Left lung (tissue), 10 donors: ENCODE results near the gene SGF29. TPM values are rescaled to one million over a fixed set of nuclear protein-coding genes. Genes with fewer than 3 reads are reported as not detected.
"Not testable (repeated sequence)": the region's sequence is repeated elsewhere in the genome, so short reads cannot be mapped to it uniquely, and the experiment has no call there.

Experiments
- ATAC-seq: fragments of 200-7000 bp; cut with Tn5 transposase; one replicate; pipeline ENCODE4 v1.9.1; 2020; ENCODE audit warnings: moderate library complexity
- DNase-seq, 4 donors: peaks; one replicate each; pipeline ENCODE4 v3.0.0-alpha.2; 2013 to 2020
- H3K27ac ChIP-seq, 2 donors: fragments of 200-600 bp; sonication (generic) in 1 of 2; one replicate each; pipeline versions ENCODE4 v1.5.0 to v1.8.0; 2020 to 2021
- H3K27me3 ChIP-seq, 2 donors: fragments of 200-600 bp; sonication (generic) in 1 of 2; one replicate each; pipeline versions ENCODE4 v1.5.0 to v1.8.0; 2020 to 2021
- H3K36me3 ChIP-seq, 2 donors: fragments of 200-600 bp; sonication (generic) in 1 of 2; one replicate each; pipeline versions ENCODE4 v1.5.0 to v1.8.0; 2020 to 2021
- H3K4me1 ChIP-seq, 2 donors: fragments of 200-600 bp; one replicate each; pipeline ENCODE4 v1.8.0; 2021
- H3K4me3 ChIP-seq, 2 donors: fragments of 200-600 bp; sonication (generic) in 1 of 2; one replicate each; pipeline versions ENCODE4 v1.5.0 to v1.8.0; 2020 to 2021; ENCODE audit warnings: mild to moderate bottlenecking in 1 of 2
- H3K9me3 ChIP-seq, 2 donors: fragments of 200-600 bp; sonication (generic) in 1 of 2; one replicate each; pipeline versions ENCODE4 v1.5.0 to v1.8.0; 2020 to 2021
- CTCF ChIP-seq, 2 donors: fragments of 200-600 bp; sonication (generic) in 1 of 2; IDR thresholded peaks; one replicate each; pipeline versions ENCODE4 v1.5.0 to v1.8.0; 2021; ENCODE audit warnings: antibody characterized with exemption in 2 of 2
- intact Hi-C, 2 donors: fragments of 100-400 bp; cut with DNase I; formaldehyde crosslinking; loops; one replicate each; pipeline versions ENCODE4 v1.11.2 to v1.14.2; 2022
- polyA plus RNA-seq, 6 donors: library from polyadenylated mRNA; unstranded; fragments of 120-200 nt; gene quantifications; one replicate each; pipeline ENCODE4 v1.2.1, GENCODE V29; 2013; ENCODE audit not compliant: insufficient read length in 6 of 6
- total RNA-seq, 2 donors: library from RNA; stranded (reverse); fragmentation: NEBNext Ultra II Directional; extraction: Animal tissue kit (Norgen Biotek cat#: 25700); gene quantifications; one replicate each; pipeline ENCODE4 v1.2.1, GENCODE V29; 2021
- donor health status: DM: no; HTN: yes; CAD: no.
- donor health status: DM: no; HTN: no; CAD: no.

Gene SGF29
- total and polyA plus RNA-seq, 8 donors = 12.1 to 29.8 (median 21.8) TPM

GRCh38 chr16:28615486-28616223 lies 61.9 kb downstream of the SGF29 start:
- H3K27me3 ChIP-seq, intact Hi-C loops, H3K27ac ChIP-seq, H3K36me3 ChIP-seq, H3K4me3 ChIP-seq, H3K9me3 ChIP-seq: not testable (repeated sequence)
- peak; percentile 62 to 77 for TF ChIP-seq CTCF (IDR thresholded peaks at IDR 0.05)
- peak in 3 of 4 donors; percentile 34 to 83 (median 66) for DNase-seq
- H3K4me1 ChIP-seq = peaks cover 0 to 24% of the 10 kb centered on the region in 2 donors
- ATAC-seq = peak; percentile 20

DNA sequence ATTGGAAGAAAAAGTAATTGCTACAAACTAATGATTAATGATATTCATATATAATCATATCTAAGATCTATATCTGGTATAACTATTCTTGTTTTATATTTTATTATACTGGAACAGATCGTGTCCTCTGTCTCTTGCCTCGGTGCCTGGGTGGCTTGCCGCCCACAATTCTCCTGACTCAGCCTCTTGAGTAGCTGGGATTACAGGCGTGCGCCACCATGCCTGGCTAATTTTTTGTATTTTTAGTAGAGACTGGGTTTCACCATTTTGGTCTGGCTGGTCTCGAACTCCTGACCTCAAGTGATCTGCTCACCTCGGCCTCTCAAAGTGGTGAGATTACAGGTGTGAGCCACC lies 62.5 kb downstream of the SGF29 start:
- H3K27me3 ChIP-seq, H3K9me3 ChIP-seq, DNase-seq, H3K4me3 ChIP-seq, H3K36me3 ChIP-seq, intact Hi-C loops, ATAC-seq: not testable (repeated sequence)
- H3K27ac ChIP-seq = peak overlapping the region in 1 of 2 donors; percentile 13
- peaks cover 0 to 19% of the 10 kb centered on the region in 2 donors for H3K4me1 ChIP-seq

DNA sequence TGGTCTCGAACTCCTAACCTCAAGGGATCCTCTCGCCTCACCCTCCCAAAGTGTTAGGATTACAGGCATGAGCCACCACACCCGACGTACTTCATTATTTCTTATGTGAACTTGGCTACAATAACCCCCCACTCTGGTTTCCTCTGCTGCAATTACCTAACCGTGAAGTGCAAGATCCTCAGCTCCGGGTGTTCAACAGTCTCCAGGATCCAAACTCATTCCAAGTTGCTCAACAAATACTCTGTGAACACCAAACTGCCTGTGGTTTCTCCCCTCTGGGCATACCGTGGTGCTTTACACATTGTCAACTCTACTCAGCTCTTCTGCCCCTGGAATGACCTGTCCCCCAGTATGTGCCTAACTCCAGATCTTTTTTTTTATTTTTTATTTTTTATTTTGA lies 62.9 kb downstream of the SGF29 start:
- no peak overlapping the region for H3K4me3 ChIP-seq
- no peak for DNase-seq
- H3K36me3 ChIP-seq = no peaks in the 10 kb centered on the region
- ATAC-seq = no peak
- H3K4me1 ChIP-seq = peaks cover 0 to 16% of the 10 kb centered on the region in 2 donors
- no peak for TF ChIP-seq CTCF (IDR thresholded peaks at IDR 0.05)
- intact Hi-C loops = no loop called here
- no peaks in the 10 kb centered on the region for H3K9me3 ChIP-seq
- H3K27ac ChIP-seq = peak overlapping the region in 1 of 2 donors; percentile 13
- no peaks in the 10 kb centered on the region for H3K27me3 ChIP-seq

GRCh38 chr16:28617874-28618273 lies 64.2 kb downstream of the SGF29 start:
- H3K4me3 ChIP-seq = no peak overlapping the region
- peaks cover 0 to 26% of the 10 kb centered on the region in 2 donors for H3K4me1 ChIP-seq
- ATAC-seq (no peak), DNase-seq (no peak)
- no peak overlapping the region for H3K27ac ChIP-seq
- intact Hi-C loops = no loop called here
- H3K27me3 ChIP-seq = no peaks in the 10 kb centered on the region
- no peak for TF ChIP-seq CTCF (IDR thresholded peaks at IDR 0.05)
- H3K9me3 ChIP-seq = no peaks in the 10 kb centered on the region
- H3K36me3 ChIP-seq = no peaks in the 10 kb centered on the region

DNA sequence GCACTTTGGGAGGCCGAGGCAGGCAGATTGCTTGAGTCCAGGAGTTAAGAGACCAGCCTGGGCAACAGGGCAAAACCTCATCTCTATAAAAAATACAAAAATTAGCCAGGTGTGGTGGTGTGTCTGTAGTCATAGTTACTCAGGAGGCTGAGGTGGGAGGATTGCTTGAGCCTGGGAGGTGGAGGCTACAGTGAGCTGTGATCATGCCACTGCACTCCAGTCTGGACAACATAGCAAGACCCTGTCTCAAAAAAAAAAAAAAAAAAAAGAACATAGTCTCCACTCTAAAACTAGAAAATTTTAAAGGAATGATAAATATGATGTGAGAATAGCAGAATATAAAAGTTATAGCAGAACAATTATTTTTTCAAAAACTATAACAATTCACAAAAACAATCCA lies 66.6 kb downstream of the SGF29 start:
- H3K36me3 ChIP-seq, ATAC-seq, H3K27me3 ChIP-seq, H3K27ac ChIP-seq, H3K4me3 ChIP-seq, DNase-seq, intact Hi-C loops, H3K9me3 ChIP-seq: not testable (repeated sequence)
- peaks cover 0 to 33% of the 10 kb centered on the region in 2 donors for H3K4me1 ChIP-seq

DNA sequence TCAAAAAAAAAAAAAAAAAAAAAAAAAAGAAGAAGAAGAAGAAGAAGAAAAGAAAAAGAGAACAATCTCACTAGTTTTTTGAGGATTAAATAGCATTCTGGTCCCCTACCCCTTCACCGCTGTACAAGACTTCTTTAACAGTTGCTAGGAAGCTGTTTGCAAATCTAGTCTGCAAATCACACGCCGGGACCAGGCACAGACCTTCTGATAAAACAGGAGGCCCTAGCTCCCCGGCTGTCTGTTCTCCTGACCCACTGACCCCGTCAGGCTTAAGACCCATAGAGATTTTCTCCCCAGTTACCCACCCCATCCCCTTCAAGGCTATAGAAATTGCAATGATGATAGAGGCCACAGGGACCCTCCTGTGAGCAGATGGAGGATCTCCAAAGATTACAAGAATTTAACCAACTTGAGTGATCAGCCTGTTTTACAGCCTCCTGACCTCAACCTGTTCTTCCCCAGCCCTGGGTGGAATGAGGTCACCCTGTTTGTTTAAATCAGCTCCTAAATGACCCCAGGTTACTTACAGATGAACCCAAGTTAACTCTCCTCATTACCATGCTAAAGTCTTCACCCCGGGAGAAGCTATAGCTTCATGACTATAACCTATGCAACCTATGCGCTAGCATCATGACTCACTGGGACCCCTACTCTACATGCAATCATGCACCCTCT lies 67.9 kb downstream of the SGF29 start:
- no peaks in the 10 kb centered on the region for H3K36me3 ChIP-seq
- peaks cover 0 to 25% of the 10 kb centered on the region in 2 donors for H3K4me1 ChIP-seq
- TF ChIP-seq CTCF (IDR thresholded peaks at IDR 0.05) = no peak
- peaks cover 0 to 7% of the 10 kb centered on the region in 2 donors for H3K27me3 ChIP-seq
- ATAC-seq (no peak), DNase-seq (no peak)
- intact Hi-C loops = no loop called here
- H3K4me3 ChIP-seq = no peak overlapping the region
- H3K9me3 ChIP-seq = no peaks in the 10 kb centered on the region
- H3K27ac ChIP-seq = no peak overlapping the region

GRCh38 chr16:28622532-28623171 lies 68.9 kb downstream of the SGF29 start:
- intact Hi-C loops = not testable (repeated sequence)
- H3K4me3 ChIP-seq = peak overlapping the region; percentile 54 to 58

More at GRCh38 chr16:28622532-28623171, 68.9 kb downstream of the SGF29 start:
- not testable (repeated sequence) for DNase-seq, H3K36me3 ChIP-seq, H3K9me3 ChIP-seq, H3K27me3 ChIP-seq
- peak; percentile 59 for ATAC-seq
- H3K27ac ChIP-seq = peak overlapping the region in 1 of 2 donors; percentile 55
- H3K4me1 ChIP-seq = peaks cover 0 to 17% of the 10 kb centered on the region in 2 donors
